Measurements from ENCODE around the gene RANBP17. TPM values are rescaled to one million over a fixed set of nuclear protein-coding genes. Genes with fewer than 3 reads are reported as not detected.
A peak's percentile ranks its signal among the peaks of the same experiment; 100 is the strongest.

RANBP17 gene
- total RNA-seq, 1 experiment from 2014 or later: not detected

- H3K27me3 ChIP-seq (replicated peaks; ENCODE audit: insufficient read depth, low read depth, low read length, poor library complexity): peaks cover 100% of the 10 kb centered on the region
- no peaks in the 10 kb centered on the region for H3K9me3 ChIP-seq (ENCODE audit: low read depth, low read length, poor library complexity, severe bottlenecking)
- no peaks in the 10 kb centered on the region for H3K4me1 ChIP-seq (ENCODE audit: insufficient read depth, low read length, poor library complexity, severe bottlenecking)
- H3K27ac ChIP-seq (ENCODE audit: low read depth, low read length, poor library complexity, severe bottlenecking): no peak overlapping the region
- TF ChIP-seq CTCF (conservative IDR thresholded peaks at IDR 0.05; ENCODE audit: low read depth, low read length) (no peak), EZH2 (IDR thresholded peaks at IDR 0.05; ENCODE audit: borderline replicate concordance, low read depth, low read length, poor library complexity, severe bottlenecking) (peak; percentile 56)
- intact Hi-C loops (cut with micrococcal nuclease; ENCODE audit: unreplicated experiment): no loop called here
- POLR2A ChIA-PET (ENCODE audit: low non-redundant PET): no interaction called here
- H3K4me3 ChIP-seq (ENCODE audit: low read depth, low read length, poor library complexity, severe bottlenecking): no peak overlapping the region
- BruUV-seq (replicated peaks): no TSS peak
- CTCF ChIA-PET: no interaction called here
- DNase-seq (ENCODE audit: low spot score): no peak
- no peaks in the 10 kb centered on the region for H3K36me3 ChIP-seq (ENCODE audit: insufficient read depth, low read length, poor library complexity, severe bottlenecking)
These were observed 451.8 kb downstream of the RANBP17 start for GRCh38 chr5:171313481-171314206.

DNA sequence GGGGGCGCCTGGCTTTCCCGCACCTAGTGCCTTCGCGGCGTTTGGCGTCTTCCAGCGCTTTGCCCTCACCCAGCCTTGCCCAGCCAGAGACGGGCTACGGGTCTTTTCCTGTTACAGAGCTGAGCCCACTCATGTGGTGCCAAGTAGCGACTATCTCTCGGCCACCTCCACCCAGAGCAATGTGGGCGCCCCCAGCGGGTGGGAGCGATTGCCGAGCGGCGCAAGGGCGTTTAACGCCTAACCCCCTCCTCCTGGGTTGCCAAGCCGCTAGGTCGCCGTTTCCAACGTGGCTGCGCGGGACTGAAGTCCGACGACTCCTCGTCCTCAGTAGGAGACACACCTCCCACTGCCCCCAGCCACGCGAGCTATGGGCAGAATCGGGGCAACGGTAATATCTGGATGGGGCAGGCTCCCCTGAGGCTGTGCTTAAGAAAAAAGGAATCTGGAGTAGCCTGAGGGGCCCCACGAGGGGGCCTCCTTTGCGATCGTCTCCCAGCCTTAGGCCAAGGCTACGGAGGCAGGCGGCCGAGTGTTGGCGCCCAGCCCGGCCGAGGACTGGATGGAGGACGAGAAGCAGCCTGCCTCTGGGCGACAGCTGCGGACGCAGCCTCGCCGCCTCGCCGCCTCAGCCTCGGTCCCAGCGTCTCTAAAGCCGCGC, 453.0 kb downstream of the RANBP17 start:
- no peaks in the 10 kb centered on the region for H3K4me1 ChIP-seq (ENCODE audit: insufficient read depth, low read length, poor library complexity, severe bottlenecking)
- no peak for DNase-seq (ENCODE audit: low spot score)
- no peak overlapping the region for H3K4me3 ChIP-seq (ENCODE audit: low read depth, low read length, poor library complexity, severe bottlenecking)
- intact Hi-C loops (cut with micrococcal nuclease; ENCODE audit: unreplicated experiment): no loop called here
- peaks cover 100% of the 10 kb centered on the region for H3K27me3 ChIP-seq (replicated peaks; ENCODE audit: insufficient read depth, low read depth, low read length, poor library complexity)
- no peaks in the 10 kb centered on the region for H3K36me3 ChIP-seq (ENCODE audit: insufficient read depth, low read length, poor library complexity, severe bottlenecking)
- no peaks in the 10 kb centered on the region for H3K9me3 ChIP-seq (ENCODE audit: low read depth, low read length, poor library complexity, severe bottlenecking)
- H3K27ac ChIP-seq (ENCODE audit: low read depth, low read length, poor library complexity, severe bottlenecking): no peak overlapping the region
- BruUV-seq (replicated peaks): no TSS peak
- POLR2A ChIA-PET (ENCODE audit: low non-redundant PET): no interaction called here
- no peak for TF ChIP-seq CTCF (conservative IDR thresholded peaks at IDR 0.05; ENCODE audit: low read depth, low read length)
- CTCF ChIA-PET: no interaction called here

GRCh38 chr5:171315386-171315891, 453.6 kb downstream of the RANBP17 start:
- CTCF ChIA-PET: no interaction called here
- H3K27ac ChIP-seq (ENCODE audit: low read depth, low read length, poor library complexity, severe bottlenecking): no peak overlapping the region
- peaks cover 100% of the 10 kb centered on the region for H3K27me3 ChIP-seq (replicated peaks; ENCODE audit: insufficient read depth, low read depth, low read length, poor library complexity)
- no TSS peak for BruUV-seq (replicated peaks)
- intact Hi-C loops (cut with micrococcal nuclease; ENCODE audit: unreplicated experiment): no loop called here
- no peaks in the 10 kb centered on the region for H3K9me3 ChIP-seq (ENCODE audit: low read depth, low read length, poor library complexity, severe bottlenecking)
- DNase-seq (ENCODE audit: low spot score): no peak
- no peak overlapping the region for H3K4me3 ChIP-seq (ENCODE audit: low read depth, low read length, poor library complexity, severe bottlenecking)
- TF ChIP-seq EZH2 (IDR thresholded peaks at IDR 0.05; ENCODE audit: borderline replicate concordance, low read depth, low read length, poor library complexity, severe bottlenecking) (peak; percentile 55), CTCF (conservative IDR thresholded peaks at IDR 0.05; ENCODE audit: low read depth, low read length) (no peak)
- H3K36me3 ChIP-seq (ENCODE audit: insufficient read depth, low read length, poor library complexity, severe bottlenecking): no peaks in the 10 kb centered on the region
- no peaks in the 10 kb centered on the region for H3K4me1 ChIP-seq (ENCODE audit: insufficient read depth, low read length, poor library complexity, severe bottlenecking)
- POLR2A ChIA-PET (ENCODE audit: low non-redundant PET): no interaction called here

Measured in A673 (cell line).